Neural cell (in vitro differentiated cells): Measurements from ENCODE around the gene NAB2. TPM values are rescaled to one million over a fixed set of nuclear protein-coding genes. Genes with fewer than 3 reads are reported as not detected.

Source experiments
- H2AFZ ChIP-seq: fragments of 200-600, 300-800 bp; sonication (generic), shearing (Covaris generic); 2 replicates; pipeline ENCODE4 v1.6.0; 2014; ENCODE audit warnings: low read depth, mild to moderate bottlenecking, antibody characterized with exemption, low read length, moderate library complexity
- H3F3A ChIP-seq: fragments of 200-600 bp; shearing (Covaris generic); 2 replicates; pipeline ENCODE4 v1.6.1; 2016; ENCODE audit warnings: mild to moderate bottlenecking, moderate library complexity, mixed read lengths, antibody characterized with exemption, low read length; ENCODE audit not compliant: insufficient read depth, poor library complexity, severe bottlenecking
- H3K27ac ChIP-seq: fragments of 200-600, 300-800 bp; sonication (generic), shearing (Covaris generic); 2 replicates; pipeline ENCODE4 v1.5.1; 2014; ENCODE audit warnings: mild to moderate bottlenecking, low read length, moderate library complexity
- H3K27me3 ChIP-seq: fragments of 300-800, 200-600 bp; sonication (generic), shearing (Covaris generic); 2 replicates; pipeline ENCODE4 v1.6.0; 2014; ENCODE audit warnings: mild to moderate bottlenecking, low read depth, low read length, moderate library complexity; ENCODE audit not compliant: insufficient read depth
- H3K36me3 ChIP-seq: fragments of 300-800, 200-600 bp; sonication (generic), shearing (Covaris generic); 2 replicates; pipeline ENCODE4 v1.5.1; 2014; ENCODE audit warnings: mild to moderate bottlenecking, antibody characterized with exemption, low read length, moderate library complexity; ENCODE audit not compliant: insufficient read depth
- H3K4me2 ChIP-seq: fragments of 300-800, 200-600 bp; sonication (generic), shearing (Covaris generic); 2 replicates; pipeline ENCODE4 v1.6.0; 2014; ENCODE audit warnings: mild to moderate bottlenecking, low read length
- H3K4me3 ChIP-seq: fragments of 300-800, 200-600 bp; sonication (generic), shearing (Covaris generic); 2 replicates; pipeline ENCODE4 v1.5.1; 2014; ENCODE audit warnings: mild to moderate bottlenecking, low read length, moderate library complexity
- H3K79me2 ChIP-seq: fragments of 200-600 bp; shearing (Covaris generic); replicated peaks from 2 replicates; pipeline ENCODE4 v1.6.0; 2014; ENCODE audit warnings: mild to moderate bottlenecking, low read length, moderate library complexity; ENCODE audit not compliant: insufficient read depth
- H3K9ac ChIP-seq: fragments of 300-800, 200-600 bp; sonication (generic), shearing (Covaris generic); 2 replicates; pipeline ENCODE4 v1.6.1; 2016; ENCODE audit warnings: mild to moderate bottlenecking, low read length, mixed read lengths
- H3K9me2 ChIP-seq: fragments of 200-600 bp; shearing (Covaris generic); 2 replicates; pipeline ENCODE4 v1.6.1; 2016; ENCODE audit warnings: mild to moderate bottlenecking, low read length, mixed read lengths; ENCODE audit not compliant: insufficient read depth
- H3K9me3 ChIP-seq: fragments of 200-600, 300-800 bp; sonication (generic), shearing (Covaris generic); 2 replicates; pipeline ENCODE4 v1.6.1; 2016; ENCODE audit warnings: mild to moderate bottlenecking, mixed run types, low read length, moderate library complexity, mixed read lengths
- H4K20me1 ChIP-seq: fragments of 200-600 bp; shearing (Covaris generic); 2 replicates; pipeline ENCODE4 v1.6.1; 2016; ENCODE audit warnings: mild to moderate bottlenecking, mixed run types; ENCODE audit not compliant: insufficient read depth
- EP300 ChIP-seq: fragments of 450-650 bp; conservative IDR thresholded peaks from 2 replicates; pipeline ENCODE4 v1.6.1; 2014; ENCODE audit warnings: antibody characterized with exemption, mild to moderate bottlenecking, moderate library complexity; ENCODE audit not compliant: poor library complexity, severe bottlenecking
- EZH2 ChIP-seq: fragments of 200-600, 300-800 bp; shearing (Covaris generic), sonication (generic); IDR thresholded peaks from 2 replicates; pipeline ENCODE4 v1.6.1; 2014; ENCODE audit warnings: antibody characterized with exemption, low read length, borderline replicate concordance, mild to moderate bottlenecking; ENCODE audit not compliant: insufficient read depth, poor library complexity, severe bottlenecking
- MXI1 ChIP-seq: fragments of 450-650 bp; conservative IDR thresholded peaks from 2 replicates; pipeline ENCODE4 v1.6.1; 2014; ENCODE audit warnings: antibody characterized with exemption, mild to moderate bottlenecking; ENCODE audit not compliant: poor library complexity, severe bottlenecking
- POLR2AphosphoS5 ChIP-seq: IDR thresholded peaks from 2 replicates; pipeline ENCODE4 v1.6.1; 2012
- RAD21 ChIP-seq: fragments of 450-650 bp; conservative IDR thresholded peaks from 2 replicates; pipeline ENCODE4 v1.6.1; 2014; ENCODE audit warnings: antibody characterized with exemption, mild to moderate bottlenecking, moderate library complexity
- SMC3 ChIP-seq: fragments of 450-650 bp; conservative IDR thresholded peaks from 2 replicates; pipeline ENCODE4 v1.6.1; 2014; ENCODE audit warnings: antibody characterized with exemption, mild to moderate bottlenecking, moderate library complexity; ENCODE audit not compliant: poor library complexity
- TAF1 ChIP-seq: IDR thresholded peaks from 2 replicates; pipeline ENCODE4 v1.6.1; 2012; ENCODE audit warnings: low read depth
- polyA plus RNA-seq: library from polyadenylated mRNA; depleted of rRNA; stranded (reverse); fragments of >200 nt; gene quantifications from 2 replicates; pipeline ENCODE4 v1.2.3, GENCODE V29; 2014
- TF ChIP-seq, protein P1 (sequence below): fragments of 450-650 bp; IDR thresholded peaks from 2 replicates; pipeline ENCODE4 v1.5.1; 2014; ENCODE audit warnings: antibody characterized with exemption, mild to moderate bottlenecking, moderate library complexity; ENCODE audit not compliant: poor library complexity, severe bottlenecking
- TF ChIP-seq, protein P2 (sequence below): IDR thresholded peaks from 2 replicates; pipeline ENCODE4 v1.6.1; 2012; ENCODE audit warnings: borderline replicate concordance

The NAB2 gene
- polyA plus RNA-seq, 1 donor from 2014 or later = 15.6 TPM

DNA sequence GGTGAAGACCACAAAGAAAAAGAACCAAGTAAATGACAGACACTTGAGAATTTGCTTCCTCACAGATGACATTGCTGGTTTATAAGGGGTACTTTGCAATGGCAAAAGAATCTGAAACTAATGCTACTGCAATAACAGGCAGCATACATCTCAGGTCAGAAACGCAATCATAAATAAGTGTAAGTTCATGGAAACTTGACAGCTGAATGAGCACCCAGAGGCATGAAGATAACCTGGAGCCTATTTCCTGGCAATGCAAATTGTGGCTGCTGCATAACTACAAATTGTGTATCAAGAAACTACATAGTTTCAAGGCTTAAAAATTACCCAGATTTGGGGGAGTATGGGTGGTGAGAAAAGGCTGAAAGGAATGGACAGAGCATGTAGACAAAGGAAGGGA, 30.5 kb upstream of the NAB2 start:
- no peaks in the 10 kb centered on the region for H3F3A ChIP-seq
- no peak overlapping the region for H3K4me3 ChIP-seq
- H4K20me1 ChIP-seq = no peaks in the 10 kb centered on the region
- no peaks in the 10 kb centered on the region for H3K9me2 ChIP-seq
- H3K27me3 ChIP-seq = no peaks in the 10 kb centered on the region
- H3K9ac ChIP-seq = no peak overlapping the region
- no peaks in the 10 kb centered on the region for H3K36me3 ChIP-seq
- H3K27ac ChIP-seq = no peak overlapping the region
- H2AFZ ChIP-seq = no peak overlapping the region
- TF ChIP-seq RAD21 (no peak), SMC3 (no peak), TAF1 (no peak), EZH2 (no peak), POLR2AphosphoS5 (no peak), EP300 (no peak), MXI1 (no peak)
- TF ChIP-seq, protein P1, sequence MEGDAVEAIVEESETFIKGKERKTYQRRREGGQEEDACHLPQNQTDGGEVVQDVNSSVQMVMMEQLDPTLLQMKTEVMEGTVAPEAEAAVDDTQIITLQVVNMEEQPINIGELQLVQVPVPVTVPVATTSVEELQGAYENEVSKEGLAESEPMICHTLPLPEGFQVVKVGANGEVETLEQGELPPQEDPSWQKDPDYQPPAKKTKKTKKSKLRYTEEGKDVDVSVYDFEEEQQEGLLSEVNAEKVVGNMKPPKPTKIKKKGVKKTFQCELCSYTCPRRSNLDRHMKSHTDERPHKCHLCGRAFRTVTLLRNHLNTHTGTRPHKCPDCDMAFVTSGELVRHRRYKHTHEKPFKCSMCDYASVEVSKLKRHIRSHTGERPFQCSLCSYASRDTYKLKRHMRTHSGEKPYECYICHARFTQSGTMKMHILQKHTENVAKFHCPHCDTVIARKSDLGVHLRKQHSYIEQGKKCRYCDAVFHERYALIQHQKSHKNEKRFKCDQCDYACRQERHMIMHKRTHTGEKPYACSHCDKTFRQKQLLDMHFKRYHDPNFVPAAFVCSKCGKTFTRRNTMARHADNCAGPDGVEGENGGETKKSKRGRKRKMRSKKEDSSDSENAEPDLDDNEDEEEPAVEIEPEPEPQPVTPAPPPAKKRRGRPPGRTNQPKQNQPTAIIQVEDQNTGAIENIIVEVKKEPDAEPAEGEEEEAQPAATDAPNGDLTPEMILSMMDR = no peak
- TF ChIP-seq, protein P2, sequence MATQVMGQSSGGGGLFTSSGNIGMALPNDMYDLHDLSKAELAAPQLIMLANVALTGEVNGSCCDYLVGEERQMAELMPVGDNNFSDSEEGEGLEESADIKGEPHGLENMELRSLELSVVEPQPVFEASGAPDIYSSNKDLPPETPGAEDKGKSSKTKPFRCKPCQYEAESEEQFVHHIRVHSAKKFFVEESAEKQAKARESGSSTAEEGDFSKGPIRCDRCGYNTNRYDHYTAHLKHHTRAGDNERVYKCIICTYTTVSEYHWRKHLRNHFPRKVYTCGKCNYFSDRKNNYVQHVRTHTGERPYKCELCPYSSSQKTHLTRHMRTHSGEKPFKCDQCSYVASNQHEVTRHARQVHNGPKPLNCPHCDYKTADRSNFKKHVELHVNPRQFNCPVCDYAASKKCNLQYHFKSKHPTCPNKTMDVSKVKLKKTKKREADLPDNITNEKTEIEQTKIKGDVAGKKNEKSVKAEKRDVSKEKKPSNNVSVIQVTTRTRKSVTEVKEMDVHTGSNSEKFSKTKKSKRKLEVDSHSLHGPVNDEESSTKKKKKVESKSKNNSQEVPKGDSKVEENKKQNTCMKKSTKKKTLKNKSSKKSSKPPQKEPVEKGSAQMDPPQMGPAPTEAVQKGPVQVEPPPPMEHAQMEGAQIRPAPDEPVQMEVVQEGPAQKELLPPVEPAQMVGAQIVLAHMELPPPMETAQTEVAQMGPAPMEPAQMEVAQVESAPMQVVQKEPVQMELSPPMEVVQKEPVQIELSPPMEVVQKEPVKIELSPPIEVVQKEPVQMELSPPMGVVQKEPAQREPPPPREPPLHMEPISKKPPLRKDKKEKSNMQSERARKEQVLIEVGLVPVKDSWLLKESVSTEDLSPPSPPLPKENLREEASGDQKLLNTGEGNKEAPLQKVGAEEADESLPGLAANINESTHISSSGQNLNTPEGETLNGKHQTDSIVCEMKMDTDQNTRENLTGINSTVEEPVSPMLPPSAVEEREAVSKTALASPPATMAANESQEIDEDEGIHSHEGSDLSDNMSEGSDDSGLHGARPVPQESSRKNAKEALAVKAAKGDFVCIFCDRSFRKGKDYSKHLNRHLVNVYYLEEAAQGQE = no peak
- no peak overlapping the region for H3K4me2 ChIP-seq
- no peaks in the 10 kb centered on the region for H3K79me2 ChIP-seq
- no peaks in the 10 kb centered on the region for H3K9me3 ChIP-seq

DNA sequence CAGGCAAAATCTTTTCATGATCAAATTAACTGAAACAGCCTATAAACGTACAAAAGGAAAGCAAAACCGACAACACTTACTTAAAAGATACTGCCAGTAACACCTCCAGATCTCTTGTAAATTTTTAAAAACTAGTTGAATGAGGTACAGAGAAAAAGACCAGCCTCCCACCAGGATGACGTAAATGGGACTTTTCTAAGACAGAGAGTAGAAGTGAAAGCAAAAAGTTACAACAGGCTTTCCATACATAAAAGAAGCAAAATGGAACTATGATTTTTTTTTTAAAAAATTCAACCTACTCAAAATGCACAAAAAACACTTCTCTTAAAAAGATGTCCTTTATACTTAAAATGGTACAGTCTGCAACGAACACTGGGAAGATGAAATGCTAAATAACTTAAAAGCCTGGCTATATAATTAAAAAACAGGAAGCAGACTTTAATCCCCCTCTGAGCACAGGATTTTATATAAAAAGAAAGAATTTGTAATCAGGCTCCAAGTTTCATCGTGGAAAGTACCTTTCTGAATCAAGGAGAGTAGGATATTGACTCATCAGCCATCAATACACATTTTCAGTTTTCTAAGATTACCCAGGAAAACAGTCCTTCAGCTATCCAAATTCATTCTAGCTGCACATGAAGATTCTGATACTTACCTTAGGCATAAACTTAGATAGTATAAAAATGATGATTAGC, 24.8 kb upstream of the NAB2 start:
- no peaks in the 10 kb centered on the region for H3F3A ChIP-seq
- no peak overlapping the region for H3K9ac ChIP-seq
- no peaks in the 10 kb centered on the region for H3K36me3 ChIP-seq
- no peaks in the 10 kb centered on the region for H4K20me1 ChIP-seq
- no peaks in the 10 kb centered on the region for H3K9me2 ChIP-seq
- no peak overlapping the region for H2AFZ ChIP-seq
- no peak overlapping the region for H3K4me3 ChIP-seq
- no peaks in the 10 kb centered on the region for H3K27me3 ChIP-seq
- no peak for TF ChIP-seq EZH2
- TF ChIP-seq TAF1 = no peak
- no peak overlapping the region for H3K27ac ChIP-seq
- H3K9me3 ChIP-seq = no peaks in the 10 kb centered on the region
- no peaks in the 10 kb centered on the region for H3K79me2 ChIP-seq
- H3K4me2 ChIP-seq = no peak overlapping the region
